Measurements from ENCODE around the gene PARS2.

The PARS2 gene

GRCh38 chr1:54805466-54805865 lies 41.1 kb upstream of the PARS2 start:
- Histone ChIP-seq H2BK120ac (ENCODE audit: low read depth, low read length) (no peak overlapping the region), H3K23ac (ENCODE audit: low read length in 2 of 2) (no peak overlapping the region), H2BK12ac (ENCODE audit: low read length in 2 of 2) (no peak overlapping the region), H2AFZ (ENCODE audit: low read depth, low read length) (no peak overlapping the region), H3K9me3 (ENCODE audit: control insufficient read depth, low read length) (no peaks in the 10 kb centered on the region), H3K18ac (ENCODE audit: low read depth in 1 of 2, low read length in 2 of 2) (no peak overlapping the region), H3K27ac (ENCODE audit: low read length, poor library complexity, severe bottlenecking) (no peak overlapping the region), H3K79me1 (replicated peaks; ENCODE audit: low read length, poor library complexity, severe bottlenecking) (no peaks in the 10 kb centered on the region), H4K8ac (ENCODE audit: low read length) (no peak overlapping the region), H2AK5ac (ENCODE audit: low read length, severe bottlenecking) (no peak overlapping the region), H2BK15ac (ENCODE audit: low read depth, poor library complexity, severe bottlenecking) (no peak overlapping the region), H3K4me3 (ENCODE audit: insufficient read depth in 1 of 2, low read depth in 1 of 2, low read length in 2 of 2) (no peak overlapping the region), H4K91ac (ENCODE audit: low read length) (no peak overlapping the region), H3K4ac (ENCODE audit: low read depth in 1 of 2, low read length in 2 of 2) (no peak overlapping the region), H3K9ac (ENCODE audit: low read length) (no peak overlapping the region), H3K4me1 (ENCODE audit: control insufficient read depth, insufficient read depth, low read depth, low read length) (peaks cover 10% of the 10 kb centered on the region), H3K36me3 (ENCODE audit: control insufficient read depth in 1 of 2, insufficient read depth in 2 of 2, low read depth in 1 of 2, low read length in 2 of 2) (no peaks in the 10 kb centered on the region), H3K4me2 (ENCODE audit: low read length, poor library complexity, severe bottlenecking) (no peak overlapping the region), H3K14ac (ENCODE audit: low read length in 2 of 2) (no peak overlapping the region), H3K27me3 (ENCODE audit: control insufficient read depth in 1 of 2, insufficient read depth in 1 of 2, low read length in 2 of 2) (peaks cover 13 to 15% of the 10 kb centered on the region in 2 experiments), H2BK5ac (ENCODE audit: low read depth, low read length, poor library complexity, severe bottlenecking) (no peak overlapping the region)
- no peak for DNase-seq
- WGBS, result 83% methylated on average over 3 of the region's 3 CpGs

- Histone ChIP-seq H3K4me1 (ENCODE audit: control insufficient read depth, insufficient read depth, low read depth, low read length) (peaks cover 10% of the 10 kb centered on the region), H2BK15ac (ENCODE audit: low read depth, poor library complexity, severe bottlenecking) (no peak overlapping the region), H3K9ac (ENCODE audit: low read length) (no peak overlapping the region), H2AFZ (ENCODE audit: low read depth, low read length) (no peak overlapping the region), H3K36me3 (ENCODE audit: control insufficient read depth in 1 of 2, insufficient read depth in 2 of 2, low read depth in 1 of 2, low read length in 2 of 2) (no peaks in the 10 kb centered on the region), H3K9me3 (ENCODE audit: control insufficient read depth, low read length) (no peaks in the 10 kb centered on the region), H4K8ac (ENCODE audit: low read length) (no peak overlapping the region), H4K91ac (ENCODE audit: low read length) (no peak overlapping the region), H3K4ac (ENCODE audit: low read depth in 1 of 2, low read length in 2 of 2) (no peak overlapping the region), H3K4me3 (ENCODE audit: insufficient read depth in 1 of 2, low read depth in 1 of 2, low read length in 2 of 2) (peak overlapping the region in 1 of 2 experiments; percentile 14), H3K79me1 (replicated peaks; ENCODE audit: low read length, poor library complexity, severe bottlenecking) (no peaks in the 10 kb centered on the region), H3K23ac (ENCODE audit: low read length in 2 of 2) (no peak overlapping the region), H2AK5ac (ENCODE audit: low read length, severe bottlenecking) (no peak overlapping the region), H3K27ac (ENCODE audit: low read length, poor library complexity, severe bottlenecking) (no peak overlapping the region), H3K14ac (ENCODE audit: low read length in 2 of 2) (no peak overlapping the region), H3K27me3 (ENCODE audit: control insufficient read depth in 1 of 2, insufficient read depth in 1 of 2, low read length in 2 of 2) (peaks cover 18 to 23% of the 10 kb centered on the region in 2 experiments), H2BK5ac (ENCODE audit: low read depth, low read length, poor library complexity, severe bottlenecking) (no peak overlapping the region), H3K18ac (ENCODE audit: low read depth in 1 of 2, low read length in 2 of 2) (no peak overlapping the region), H2BK120ac (ENCODE audit: low read depth, low read length) (no peak overlapping the region), H2BK12ac (ENCODE audit: low read length in 2 of 2) (no peak overlapping the region), H3K4me2 (ENCODE audit: low read length, poor library complexity, severe bottlenecking) (no peak overlapping the region)
- 82% methylated on average over 6 of the region's 6 CpGs for WGBS
- DNase-seq, result peak; percentile 13
Observed at GRCh38 chr1:54804471-54805132, 40.3 kb upstream of the PARS2 start.

- H3K79me1 ChIP-seq (replicated peaks; ENCODE audit: low read length, poor library complexity, severe bottlenecking), result no peaks in the 10 kb centered on the region
- H4K91ac ChIP-seq (ENCODE audit: low read length), result no peak overlapping the region
- no peak overlapping the region for H3K27ac ChIP-seq (ENCODE audit: low read length, poor library complexity, severe bottlenecking)
- peaks cover 14% of the 10 kb centered on the region for H3K4me1 ChIP-seq (ENCODE audit: control insufficient read depth, insufficient read depth, low read depth, low read length)
- no peak overlapping the region for H2AFZ ChIP-seq (ENCODE audit: low read depth, low read length)
- no peak overlapping the region for H3K9ac ChIP-seq (ENCODE audit: low read length)
- no peak overlapping the region for H2BK15ac ChIP-seq (ENCODE audit: low read depth, poor library complexity, severe bottlenecking)
- H2AK5ac ChIP-seq (ENCODE audit: low read length, severe bottlenecking), result no peak overlapping the region
- H3K27me3 ChIP-seq (ENCODE audit: control insufficient read depth in 1 of 2, insufficient read depth in 1 of 2, low read length in 2 of 2), result peaks cover 25 to 27% of the 10 kb centered on the region in 2 experiments
- no peak overlapping the region for H2BK120ac ChIP-seq (ENCODE audit: low read depth, low read length)
- peak; percentile 19 for DNase-seq
- H2BK12ac ChIP-seq (ENCODE audit: low read length in 2 of 2), result no peak overlapping the region
- WGBS, result 58% methylated on average over 4 of the region's 4 CpGs
- H3K4ac ChIP-seq (ENCODE audit: low read depth in 1 of 2, low read length in 2 of 2), result no peak overlapping the region
- no peak overlapping the region for H3K4me2 ChIP-seq (ENCODE audit: low read length, poor library complexity, severe bottlenecking)
- H3K23ac ChIP-seq (ENCODE audit: low read length in 2 of 2), result no peak overlapping the region
- no peak overlapping the region for H2BK5ac ChIP-seq (ENCODE audit: low read depth, low read length, poor library complexity, severe bottlenecking)
- no peak overlapping the region for H3K14ac ChIP-seq (ENCODE audit: low read length in 2 of 2)
- no peak overlapping the region for H4K8ac ChIP-seq (ENCODE audit: low read length)
- no peak overlapping the region for H3K18ac ChIP-seq (ENCODE audit: low read depth in 1 of 2, low read length in 2 of 2)
- peak overlapping the region in 1 of 2 experiments; percentile 14 for H3K4me3 ChIP-seq (ENCODE audit: insufficient read depth in 1 of 2, low read depth in 1 of 2, low read length in 2 of 2)
- H3K36me3 ChIP-seq (ENCODE audit: control insufficient read depth in 1 of 2, insufficient read depth in 2 of 2, low read depth in 1 of 2, low read length in 2 of 2), result no peaks in the 10 kb centered on the region
- no peaks in the 10 kb centered on the region for H3K9me3 ChIP-seq (ENCODE audit: control insufficient read depth, low read length)
Observed at GRCh38 chr1:54803761-54804470, 39.6 kb upstream of the PARS2 start.

DNA sequence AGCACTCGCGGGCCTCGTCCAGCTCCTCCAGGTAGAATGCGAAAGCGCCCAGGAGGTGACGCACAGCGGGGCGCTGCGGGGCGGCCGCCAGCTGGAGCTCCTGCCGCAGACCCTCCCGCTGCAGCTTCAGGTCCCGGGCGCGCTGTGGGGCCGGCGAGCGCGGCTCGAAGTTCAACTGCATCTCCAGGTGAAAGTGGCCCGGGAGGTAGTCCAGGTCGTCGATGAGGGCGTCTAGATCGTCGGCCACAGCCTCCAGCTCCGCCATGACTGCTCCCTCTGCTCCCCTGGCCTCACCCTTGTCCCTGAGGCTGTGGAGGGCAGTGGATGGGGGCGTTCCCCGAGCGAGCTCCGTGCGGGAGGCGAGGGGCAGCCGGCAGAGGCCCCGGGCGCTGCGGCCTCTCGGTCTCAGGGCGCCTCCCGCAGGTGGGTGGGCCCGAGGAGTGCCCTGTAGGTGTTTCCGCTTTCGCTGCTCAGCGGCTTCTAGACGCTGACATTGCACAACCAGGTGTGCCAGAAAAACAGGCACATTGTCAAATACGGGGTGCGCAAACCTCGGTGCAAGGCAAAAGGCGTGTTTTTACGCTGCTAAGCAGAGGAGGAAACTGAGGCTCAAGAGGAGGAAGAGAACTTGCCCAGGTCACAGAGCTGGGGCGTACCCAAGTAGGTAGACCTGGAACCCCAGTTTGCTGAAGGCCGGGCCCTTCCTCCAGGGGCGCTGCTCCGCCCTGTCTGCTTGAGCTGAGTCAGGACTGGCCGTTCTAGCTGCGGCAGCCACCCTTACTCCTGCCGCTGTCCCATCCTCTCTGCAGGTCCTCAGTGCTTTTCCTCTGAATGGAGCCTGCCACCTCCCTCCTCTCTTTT lies 36.8 kb upstream of the PARS2 start, which contains the start of gene TTC22:
TSS of gene TTC22 (minus strand) at position 425 of the 861 bp plus-strand sequence. CDS start at position 265, 160 bp downstream.
- Histone ChIP-seq H3K9ac (ENCODE audit: low read length) (peak within 1 kb of the TSS; percentile 28), H4K8ac (ENCODE audit: low read length) (no peak within 1 kb of the TSS), H3K4me2 (ENCODE audit: low read length, poor library complexity, severe bottlenecking) (no peak within 1 kb of the TSS), H3K18ac (ENCODE audit: low read depth in 1 of 2, low read length in 2 of 2) (no peak within 1 kb of the TSS), H2BK15ac (ENCODE audit: low read depth, poor library complexity, severe bottlenecking) (no peak within 1 kb of the TSS), H3K79me1 (replicated peaks; ENCODE audit: low read length, poor library complexity, severe bottlenecking) (no peaks in the 10 kb centered on the region), H3K27ac (ENCODE audit: low read length, poor library complexity, severe bottlenecking) (no peak within 1 kb of the TSS), H3K9me3 (ENCODE audit: control insufficient read depth, low read length) (no peaks in the 10 kb centered on the region), H2BK120ac (ENCODE audit: low read depth, low read length) (no peak within 1 kb of the TSS), H3K27me3 (ENCODE audit: control insufficient read depth in 1 of 2, insufficient read depth in 1 of 2, low read length in 2 of 2) (peaks cover 27 to 36% of the 10 kb centered on the region in 2 experiments), H2AFZ (ENCODE audit: low read depth, low read length) (no peak within 1 kb of the TSS), H4K91ac (ENCODE audit: low read length) (no peak within 1 kb of the TSS), H3K4me1 (ENCODE audit: control insufficient read depth, insufficient read depth, low read depth, low read length) (peaks cover 10% of the 10 kb centered on the region), H3K4me3 (ENCODE audit: insufficient read depth in 1 of 2, low read depth in 1 of 2, low read length in 2 of 2) (peak within 1 kb of the TSS in 1 of 2 experiments; percentile 62), H3K4ac (ENCODE audit: low read depth in 1 of 2, low read length in 2 of 2) (no peak within 1 kb of the TSS), H2BK5ac (ENCODE audit: low read depth, low read length, poor library complexity, severe bottlenecking) (no peak within 1 kb of the TSS), H3K23ac (ENCODE audit: low read length in 2 of 2) (peak within 1 kb of the TSS in 1 of 2 experiments; percentile 30), H2AK5ac (ENCODE audit: low read length, severe bottlenecking) (no peak within 1 kb of the TSS), H3K36me3 (ENCODE audit: control insufficient read depth in 1 of 2, insufficient read depth in 2 of 2, low read depth in 1 of 2, low read length in 2 of 2) (no peaks in the 10 kb centered on the region), H2BK12ac (ENCODE audit: low read length in 2 of 2) (no peak within 1 kb of the TSS), H3K14ac (ENCODE audit: low read length in 2 of 2) (no peak within 1 kb of the TSS)
- no peak for DNase-seq
- 22% methylated on average over 39 of the region's 58 CpGs for WGBS

Data from mesenchymal stem cell (in vitro differentiated cells and primary cell).